Dedifferentiated amniotic fluid mesenchymal stem cell (primary cell): ENCODE measurements around the gene COBLL1.
"Not testable (repeated sequence)": the region's sequence is repeated elsewhere in the genome, so short reads cannot be mapped to it uniquely, and the experiment has no call there.

Experiments used
- DNase-seq: peaks from one replicate; pipeline ENCODE4 v3.0.0-alpha.2; 2016; ENCODE audit errors: extremely low spot score

The COBLL1 gene

GRCh38 chr2:164859906-164860693 lies 18.5 kb upstream of the COBLL1 start:
- DNase-seq, result not testable (repeated sequence)

GRCh38 chr2:164859251-164859818 lies 17.7 kb upstream of the COBLL1 start:
- no peak for DNase-seq

GRCh38 chr2:164852086-164852485 lies 10.5 kb upstream of the COBLL1 start:
- no peak for DNase-seq

- DNase-seq, result no peak
Measured at GRCh38 chr2:164850235-164850634, 8.6 kb upstream of the COBLL1 start.

- DNase-seq, result no peak
Measured at GRCh38 chr2:164849506-164849905, 7.9 kb upstream of the COBLL1 start.

GRCh38 chr2:164847981-164848741 lies 6.5 kb upstream of the COBLL1 start:
- DNase-seq, result no peak

- no peak for DNase-seq
Measured at GRCh38 chr2:164847291-164847690, 5.7 kb upstream of the COBLL1 start.

GRCh38 chr2:164846276-164846675 lies 4.7 kb upstream of the COBLL1 start:
- no peak for DNase-seq

GRCh38 chr2:164843346-164843911 lies 1.8 kb upstream of the COBLL1 start:
- peak; percentile 28 for DNase-seq

GRCh38 chr2:164842624-164842966 lies 972 bp upstream of the COBLL1 start:
- DNase-seq, result no peak

GRCh38 chr2:164840930-164841718 lies 499 bp downstream of the COBLL1 start:
- DNase-seq, result peak; percentile 53

GRCh38 chr2:164840458-164840929 lies 1.1 kb downstream of the COBLL1 start:
- DNase-seq, result no peak

- peak; percentile 48 for DNase-seq
Measured at GRCh38 chr2:164839914-164840457, 1.6 kb downstream of the COBLL1 start.

GRCh38 chr2:164837807-164838206 lies 3.8 kb downstream of the COBLL1 start:
- DNase-seq, result no peak

- DNase-seq, result no peak
Measured at GRCh38 chr2:164836907-164837306, 4.7 kb downstream of the COBLL1 start.

- DNase-seq, result no peak
Measured at GRCh38 chr2:164835302-164835701, 6.3 kb downstream of the COBLL1 start.

GRCh38 chr2:164831887-164832286 lies 9.7 kb downstream of the COBLL1 start:
- DNase-seq, result no peak

- DNase-seq, result no peak
Measured at GRCh38 chr2:164831180-164831579, 10.4 kb downstream of the COBLL1 start.

- peak; percentile 81 for DNase-seq
Measured at GRCh38 chr2:164826293-164827243, 15.1 kb downstream of the COBLL1 start.

- no peak for DNase-seq
Measured at GRCh38 chr2:164824872-164825271, 16.8 kb downstream of the COBLL1 start.
